Tongue (tissue), 2 donors: ENCODE results near the gene MFAP2. TPM values are rescaled to one million over a fixed set of nuclear protein-coding genes. Genes with fewer than 3 reads are reported as not detected.
"Not testable (repeated sequence)": the region's sequence is repeated elsewhere in the genome, so short reads cannot be mapped to it uniquely, and the experiment has no call there.

Source experiments
- DNase-seq: peaks from one replicate; pipeline ENCODE4 v3.0.0-alpha.2; 2015
- total RNA-seq: library from RNA; depleted of rRNA; stranded (reverse); fragments of >200 nt; gene quantifications from one replicate; pipeline ENCODE4 v1.2.3, GENCODE V29; 2014

MFAP2 gene
- total RNA-seq, 1 donor from 2014 or later = 31.6 TPM

DNA sequence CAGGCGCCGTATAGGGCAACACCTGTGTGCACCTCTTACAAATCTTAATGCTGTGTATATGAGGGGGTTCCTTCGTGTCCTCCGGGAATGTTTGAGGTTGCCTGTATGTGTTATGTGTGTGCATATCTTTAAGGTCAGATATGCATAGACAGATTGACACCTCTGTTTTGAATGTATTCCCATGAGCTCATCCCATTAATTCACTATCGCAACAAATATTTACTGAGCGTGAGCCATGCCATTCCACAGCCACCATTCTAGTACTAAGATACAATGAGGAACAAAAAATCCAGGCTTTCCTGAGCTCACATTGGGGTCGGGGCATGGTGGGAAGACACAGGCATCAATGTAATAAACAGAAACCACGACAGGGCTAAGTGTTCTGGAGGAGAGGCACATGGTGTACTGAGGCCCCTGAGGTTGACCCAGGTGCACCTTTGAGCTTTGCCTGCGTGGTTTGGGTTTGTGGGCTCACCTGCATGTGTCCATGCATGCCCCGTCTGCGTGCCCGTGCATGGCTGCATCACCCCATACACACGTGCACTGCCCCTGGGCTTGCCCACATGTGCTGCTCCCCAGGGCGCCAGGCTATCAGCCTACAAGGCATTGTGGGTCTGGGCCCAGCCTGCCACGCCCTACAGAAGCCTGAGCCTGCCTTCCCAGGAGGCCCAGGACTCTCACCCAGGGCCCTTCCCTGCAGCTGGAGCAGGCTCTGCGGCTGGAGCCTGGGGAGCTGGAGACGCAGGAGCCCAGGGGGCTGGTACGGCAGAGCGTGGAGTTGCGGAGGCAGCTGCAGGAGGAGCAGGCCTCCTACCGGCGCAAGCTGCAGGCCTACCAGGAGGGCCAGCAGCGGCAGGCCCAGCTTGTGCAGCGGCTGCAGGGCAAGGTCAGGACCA is 51.0 kb downstream of the MFAP2 start:
- not testable (repeated sequence) for DNase-seq

DNA sequence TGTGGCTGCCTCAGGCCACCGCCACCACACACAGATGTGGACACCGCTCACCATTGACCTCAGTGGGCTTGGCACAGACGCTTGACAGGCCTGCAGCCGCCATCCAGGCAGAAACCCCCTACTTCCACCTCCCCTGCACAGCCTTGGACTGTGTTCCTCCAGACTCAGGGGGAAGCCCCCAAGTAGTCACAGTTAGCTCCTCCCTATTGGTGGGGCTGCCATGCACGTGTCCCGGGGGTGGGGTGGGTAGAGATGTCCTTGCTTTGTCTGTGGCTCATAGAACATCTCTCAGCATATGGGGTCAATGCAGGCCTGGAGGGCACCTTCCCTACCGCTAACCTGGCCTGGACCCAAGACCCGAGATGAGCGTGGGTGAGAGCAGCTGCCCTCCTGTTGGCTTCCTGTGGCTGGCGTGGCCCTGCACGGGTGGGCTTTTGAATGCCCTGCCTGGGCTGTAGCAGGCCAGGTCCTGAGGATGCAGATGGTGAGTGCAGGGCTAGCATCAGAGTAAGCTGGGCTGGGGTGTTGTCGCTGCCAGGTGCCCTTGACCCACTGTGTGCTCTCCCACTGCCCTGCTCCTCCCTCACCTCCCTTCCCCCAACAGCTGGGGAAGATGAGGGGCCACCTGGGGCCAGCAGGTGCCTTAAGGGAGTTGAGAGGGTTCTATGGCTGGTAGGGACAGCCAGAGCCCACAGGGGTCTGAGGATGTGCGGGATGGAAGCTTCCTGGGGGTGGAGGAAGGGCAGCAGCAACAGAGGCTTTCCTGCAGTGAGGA is 52.5 kb downstream of the MFAP2 start:
- no peak for DNase-seq

DNA sequence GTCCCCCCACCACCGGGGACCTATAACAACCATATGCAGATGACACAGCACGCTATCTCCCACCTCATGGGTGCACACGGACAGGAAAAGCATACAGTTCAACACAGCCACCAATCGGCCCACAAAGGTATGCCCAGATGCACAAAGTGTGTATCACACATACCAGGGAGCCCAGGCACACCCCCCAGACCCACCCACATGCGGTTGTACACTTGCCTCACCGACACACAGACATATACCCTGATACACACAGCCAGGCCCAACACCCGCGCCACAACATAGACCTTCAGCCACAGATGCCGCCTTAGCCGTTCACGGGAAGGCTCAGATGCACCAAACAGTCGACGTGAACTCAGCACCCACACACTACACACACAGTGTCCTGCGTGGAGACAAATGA is 53.2 kb downstream of the MFAP2 start:
- no peak for DNase-seq

DNA sequence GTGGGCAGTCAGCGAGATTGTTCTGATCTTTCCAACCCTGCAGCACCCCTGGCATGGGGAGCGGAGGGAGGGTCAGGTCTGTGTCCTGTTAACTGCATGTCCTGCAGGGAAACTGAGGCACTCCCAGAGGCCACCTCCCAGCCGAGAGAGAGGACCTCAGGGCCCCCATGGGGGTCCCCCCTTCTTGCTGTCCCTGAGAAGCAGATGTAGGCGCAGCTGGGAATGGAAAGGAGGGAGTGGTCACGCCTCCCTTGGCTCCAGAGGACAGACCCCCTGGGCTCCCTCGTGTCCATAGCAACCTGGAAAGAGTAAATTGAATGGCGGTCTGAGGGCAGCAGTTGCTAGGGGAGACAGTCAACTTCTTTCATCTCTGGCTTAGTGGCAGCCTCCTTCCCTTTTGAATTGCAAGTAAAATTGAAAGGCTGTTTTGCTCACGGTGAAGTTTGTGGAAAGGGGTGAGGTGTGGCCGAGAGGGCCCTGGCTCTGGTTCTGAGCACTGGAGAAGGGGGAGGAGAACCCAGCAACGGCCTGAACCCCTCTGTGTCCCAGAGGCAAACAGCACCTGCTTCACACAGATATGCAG is 53.8 kb downstream of the MFAP2 start:
- peak; percentile 86 for DNase-seq

DNA sequence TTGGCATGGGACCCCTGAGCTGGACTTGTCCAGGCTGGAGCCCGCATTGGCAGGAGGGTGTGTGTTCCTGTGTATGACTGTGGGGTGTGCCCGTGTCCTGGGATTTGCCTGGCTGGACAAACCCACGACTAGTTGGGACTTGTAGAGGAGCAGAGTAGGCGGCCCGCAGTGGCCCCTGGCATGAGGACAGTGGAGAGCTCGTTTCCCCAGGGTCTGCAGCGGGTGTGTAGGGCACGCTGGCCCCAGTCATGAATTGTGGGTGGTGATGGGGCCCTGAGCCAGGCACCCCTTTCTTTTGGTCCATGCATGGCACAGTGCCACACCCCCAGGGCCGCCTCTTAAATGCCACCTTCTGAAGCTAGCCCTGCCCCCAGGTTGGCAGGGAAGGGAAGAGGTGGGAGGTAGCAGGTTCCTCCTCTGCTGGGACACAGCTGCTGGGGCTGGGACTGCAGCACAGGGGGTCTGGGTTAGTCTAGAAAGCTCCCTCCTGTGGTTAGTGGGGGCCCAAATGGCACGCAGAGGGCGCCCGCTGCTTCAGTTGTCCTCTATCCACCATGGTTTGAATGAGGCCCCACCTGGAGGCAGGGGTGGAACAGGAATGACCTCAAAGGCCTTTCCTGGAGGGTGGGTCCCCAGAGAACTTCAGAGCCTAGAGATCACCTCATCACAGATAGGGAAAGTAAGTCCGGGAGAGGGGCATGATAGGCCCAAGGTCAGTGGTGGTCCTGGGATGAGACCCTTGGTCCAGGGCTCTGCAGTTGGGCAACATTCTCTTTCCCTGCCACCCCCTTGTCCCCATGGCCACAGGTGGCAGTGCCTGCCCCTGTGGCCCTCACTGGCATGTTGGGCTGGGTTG is 54.6 kb downstream of the MFAP2 start:
- no peak for DNase-seq

DNA sequence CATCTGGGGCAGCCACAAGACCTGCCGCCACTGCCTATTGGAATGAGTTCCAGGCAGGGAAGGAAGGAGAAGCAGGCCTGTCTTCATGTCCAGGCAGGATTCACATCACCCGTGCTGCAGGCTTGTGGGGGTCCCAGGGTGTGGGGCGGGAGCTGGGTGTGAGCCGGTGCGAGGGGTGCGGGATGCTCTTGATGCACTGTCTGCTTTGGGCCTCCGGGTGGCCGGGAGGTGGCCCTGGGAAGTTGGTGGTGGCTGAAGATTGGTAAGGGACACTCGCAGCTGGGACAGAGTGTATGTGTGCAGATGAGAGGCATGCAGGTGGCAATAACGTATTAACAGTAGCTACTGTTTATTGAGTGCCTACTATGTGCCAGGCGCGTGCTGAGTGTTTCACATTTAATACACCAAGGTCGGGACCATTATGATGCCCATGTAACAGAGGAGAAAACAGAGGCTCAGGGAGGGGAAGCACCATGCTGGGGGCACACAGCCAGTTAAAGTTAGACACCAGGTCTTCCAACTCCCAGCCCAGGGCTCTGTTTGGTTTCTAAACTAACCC is 55.4 kb downstream of the MFAP2 start:
- no peak for DNase-seq

Other genes starting within 250 kb of the MFAP2 start
- under 0.01 TPM for gene RNU1-4, start 240.1 kb downstream of the MFAP2 start, total RNA-seq
- gene RNU1-2, start 84.6 kb downstream of the MFAP2 start, total RNA-seq = under 0.01 TPM
- gene CROCC, start 58.7 kb downstream of the MFAP2 start, total RNA-seq = 30.7 TPM
- 17.2 TPM for gene ATP13A2, start 31.3 kb upstream of the MFAP2 start, total RNA-seq
- 115 TPM for gene SDHB, start 73.4 kb upstream of the MFAP2 start, total RNA-seq
- gene PADI2, start 138.8 kb upstream of the MFAP2 start, total RNA-seq = 291 TPM
- 10.3 TPM for gene PADI1, start 224.5 kb upstream of the MFAP2 start, total RNA-seq